GM12865 (cell line): ENCODE measurements around the gene DNAJB6.
A peak's percentile ranks its signal among the peaks of the same experiment; 100 is the strongest.
"Not testable (repeated sequence)": the region's sequence is repeated elsewhere in the genome, so short reads cannot be mapped to it uniquely, and the experiment has no call there.

Experiments
- DNase-seq: peaks from one replicate; pipeline ENCODE4 v3.0.0; 2010; ENCODE audit warnings: low read depth
- H3K4me3 ChIP-seq: 2 replicates; pipeline ENCODE4 v1.5.1; 2011; ENCODE audit warnings: mild to moderate bottlenecking, low read depth, low read length, control low read depth
- TF ChIP-seq, protein P1 (sequence below): IDR thresholded peaks from 2 replicates; pipeline ENCODE4 v1.5.1; 2011; ENCODE audit warnings: low read length, control low read depth, low read depth, inconsistent platforms; ENCODE audit not compliant: insufficient read depth; ENCODE audit errors: missing control alignments

The DNAJB6 gene

DNA sequence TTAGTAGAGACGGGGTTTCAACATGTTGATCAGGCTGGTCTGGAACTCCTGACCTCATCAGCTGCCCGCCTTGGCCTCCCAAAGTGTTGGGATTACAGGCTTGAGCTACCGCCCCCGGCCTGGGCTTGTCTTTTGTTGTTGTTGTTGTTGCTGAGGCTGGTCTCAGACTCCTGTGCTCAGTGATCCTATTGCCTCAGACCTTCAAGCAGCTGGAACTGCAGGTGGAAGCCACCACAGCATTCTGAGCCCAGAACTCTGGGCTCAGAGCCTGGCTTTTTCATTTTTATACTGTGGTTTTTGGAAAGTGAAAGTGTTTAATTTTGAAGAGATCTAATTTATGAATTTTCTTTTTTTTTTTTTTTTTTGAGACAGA is 16.2 kb upstream of the DNAJB6 start:
- H3K4me3 ChIP-seq = no peak overlapping the region
- DNase-seq = no peak
- TF ChIP-seq, protein P1, sequence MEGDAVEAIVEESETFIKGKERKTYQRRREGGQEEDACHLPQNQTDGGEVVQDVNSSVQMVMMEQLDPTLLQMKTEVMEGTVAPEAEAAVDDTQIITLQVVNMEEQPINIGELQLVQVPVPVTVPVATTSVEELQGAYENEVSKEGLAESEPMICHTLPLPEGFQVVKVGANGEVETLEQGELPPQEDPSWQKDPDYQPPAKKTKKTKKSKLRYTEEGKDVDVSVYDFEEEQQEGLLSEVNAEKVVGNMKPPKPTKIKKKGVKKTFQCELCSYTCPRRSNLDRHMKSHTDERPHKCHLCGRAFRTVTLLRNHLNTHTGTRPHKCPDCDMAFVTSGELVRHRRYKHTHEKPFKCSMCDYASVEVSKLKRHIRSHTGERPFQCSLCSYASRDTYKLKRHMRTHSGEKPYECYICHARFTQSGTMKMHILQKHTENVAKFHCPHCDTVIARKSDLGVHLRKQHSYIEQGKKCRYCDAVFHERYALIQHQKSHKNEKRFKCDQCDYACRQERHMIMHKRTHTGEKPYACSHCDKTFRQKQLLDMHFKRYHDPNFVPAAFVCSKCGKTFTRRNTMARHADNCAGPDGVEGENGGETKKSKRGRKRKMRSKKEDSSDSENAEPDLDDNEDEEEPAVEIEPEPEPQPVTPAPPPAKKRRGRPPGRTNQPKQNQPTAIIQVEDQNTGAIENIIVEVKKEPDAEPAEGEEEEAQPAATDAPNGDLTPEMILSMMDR = no peak

DNA sequence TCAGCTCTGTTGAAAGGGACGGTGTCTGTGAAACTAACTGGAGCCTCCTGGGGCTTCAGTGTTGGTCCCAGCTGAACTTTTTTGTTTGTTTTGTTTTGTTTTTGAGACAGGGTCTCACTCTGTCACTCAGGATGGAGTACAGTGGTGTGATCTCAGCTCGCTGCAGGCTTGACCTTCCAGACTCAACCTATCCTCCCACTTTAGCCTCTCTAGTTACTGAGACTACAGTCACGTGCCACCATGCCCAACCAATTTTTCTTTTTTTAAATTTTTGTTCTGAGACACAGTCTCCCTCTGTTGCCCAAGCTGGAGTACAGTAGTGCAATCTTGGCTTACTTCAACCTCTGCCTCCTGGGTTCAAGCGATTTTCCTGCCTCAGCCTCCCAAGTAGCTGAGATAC is 13.4 kb upstream of the DNAJB6 start:
- TF ChIP-seq, protein P1 = no peak
- no peak overlapping the region for H3K4me3 ChIP-seq
- DNase-seq = no peak

DNA sequence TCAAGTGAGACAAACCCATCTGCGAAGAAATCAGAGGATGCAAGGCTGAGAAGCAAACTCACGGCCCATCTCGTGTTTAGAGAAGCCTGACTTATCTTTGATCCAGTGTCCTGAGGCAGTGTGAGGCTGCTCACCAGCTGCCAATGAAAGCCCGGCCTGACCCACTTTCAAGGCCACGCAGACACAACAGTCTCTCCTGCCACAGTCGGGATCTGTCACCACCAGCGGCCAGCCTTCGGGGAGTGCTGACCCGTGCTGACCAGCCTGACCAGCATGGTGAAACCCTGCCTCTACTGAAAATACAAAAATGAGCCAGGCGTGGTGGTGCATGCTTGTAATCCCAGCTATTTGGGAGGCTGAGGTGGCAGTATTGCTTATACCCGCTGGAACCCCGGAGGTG is 7.4 kb upstream of the DNAJB6 start:
- TF ChIP-seq, protein P1 = no peak
- H3K4me3 ChIP-seq = no peak overlapping the region
- DNase-seq = no peak

DNA sequence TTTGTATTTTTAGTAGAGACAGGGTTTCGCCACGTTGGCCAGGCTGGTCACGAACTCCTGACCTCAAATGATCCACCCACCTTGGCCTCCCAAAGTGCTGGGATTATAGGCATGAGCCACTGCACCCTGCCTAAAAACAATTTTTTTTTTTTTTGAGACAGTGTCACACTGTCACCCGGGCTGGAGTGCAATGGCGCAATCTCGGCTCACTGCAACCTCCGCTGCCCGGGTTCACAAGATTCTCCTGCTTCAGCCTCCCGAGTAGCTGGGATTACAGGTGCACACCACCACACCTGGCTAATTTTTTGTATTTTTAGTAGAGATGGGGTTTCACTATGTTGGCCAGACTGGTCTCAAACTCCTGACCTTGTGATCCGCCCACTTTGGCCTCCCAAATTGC is 6.2 kb upstream of the DNAJB6 start:
- H3K4me3 ChIP-seq = not testable (repeated sequence)

DNA sequence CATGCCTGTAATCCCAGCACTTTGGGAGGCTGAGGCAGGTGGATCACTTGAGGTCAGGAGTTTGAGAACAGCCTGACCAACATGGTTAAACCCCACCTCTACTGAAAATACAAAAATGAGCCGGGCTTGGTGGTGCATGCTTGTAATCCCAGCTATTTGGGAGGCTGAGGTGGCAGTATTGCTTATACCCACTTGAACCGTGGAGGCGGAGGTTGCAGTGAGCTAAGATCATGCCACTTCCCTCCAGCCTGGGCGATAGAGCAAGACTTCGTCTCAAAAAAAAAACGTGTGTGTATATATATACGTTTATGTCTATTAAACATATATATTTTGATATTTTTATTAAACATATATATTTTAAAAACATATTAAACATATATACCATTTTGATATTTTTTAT is 5.8 kb upstream of the DNAJB6 start:
- not testable (repeated sequence) for DNase-seq, H3K4me3 ChIP-seq

More for the DNA sequence above, 6.2 kb upstream of the DNAJB6 start:
- not testable (repeated sequence) for DNase-seq

DNA sequence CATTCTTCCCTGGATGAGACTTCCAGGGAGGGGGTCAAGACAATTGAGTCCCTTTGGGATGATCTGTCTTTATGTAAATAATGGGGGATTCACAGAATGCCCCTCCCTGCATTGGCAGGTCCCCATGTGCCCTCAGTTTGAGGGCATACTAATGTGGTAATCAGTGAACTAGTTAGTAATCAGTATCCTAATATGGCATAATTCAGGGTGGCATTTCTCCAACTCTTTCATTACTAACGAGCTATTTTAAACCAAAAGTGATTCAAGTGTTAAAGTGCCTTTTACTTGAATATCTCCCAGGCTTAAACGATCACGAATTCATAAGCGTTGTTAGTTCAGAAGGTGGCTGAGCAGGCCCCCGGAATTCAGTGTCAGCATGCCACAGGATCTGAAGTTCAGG is 1.6 kb upstream of the DNAJB6 start:
- H3K4me3 ChIP-seq = no peak overlapping the region
- TF ChIP-seq, protein P1 = no peak
- DNase-seq = no peak

DNA sequence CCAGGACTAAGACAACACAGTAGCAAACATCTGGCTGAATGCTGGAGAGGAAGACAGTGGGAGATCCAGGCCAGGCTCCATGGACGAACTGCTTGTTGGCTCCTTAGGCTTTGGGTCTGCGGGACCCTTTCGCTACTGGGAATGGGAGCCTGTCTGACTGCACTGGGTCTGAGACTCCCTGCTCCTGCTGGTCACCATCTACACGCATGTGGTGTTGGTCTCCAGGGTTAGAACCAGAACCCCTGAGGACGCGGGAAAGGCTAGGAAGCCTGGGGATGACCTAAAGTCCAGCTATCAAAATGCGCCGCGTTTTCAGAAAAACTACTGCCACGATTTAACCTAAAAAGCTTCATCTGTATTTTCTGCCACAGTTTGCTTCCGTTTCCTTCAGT is 817 bp upstream of the DNAJB6 start:
- DNase-seq = no peak
- TF ChIP-seq, protein P1 = no peak
- H3K4me3 ChIP-seq = peak overlapping the region; percentile 79

DNA sequence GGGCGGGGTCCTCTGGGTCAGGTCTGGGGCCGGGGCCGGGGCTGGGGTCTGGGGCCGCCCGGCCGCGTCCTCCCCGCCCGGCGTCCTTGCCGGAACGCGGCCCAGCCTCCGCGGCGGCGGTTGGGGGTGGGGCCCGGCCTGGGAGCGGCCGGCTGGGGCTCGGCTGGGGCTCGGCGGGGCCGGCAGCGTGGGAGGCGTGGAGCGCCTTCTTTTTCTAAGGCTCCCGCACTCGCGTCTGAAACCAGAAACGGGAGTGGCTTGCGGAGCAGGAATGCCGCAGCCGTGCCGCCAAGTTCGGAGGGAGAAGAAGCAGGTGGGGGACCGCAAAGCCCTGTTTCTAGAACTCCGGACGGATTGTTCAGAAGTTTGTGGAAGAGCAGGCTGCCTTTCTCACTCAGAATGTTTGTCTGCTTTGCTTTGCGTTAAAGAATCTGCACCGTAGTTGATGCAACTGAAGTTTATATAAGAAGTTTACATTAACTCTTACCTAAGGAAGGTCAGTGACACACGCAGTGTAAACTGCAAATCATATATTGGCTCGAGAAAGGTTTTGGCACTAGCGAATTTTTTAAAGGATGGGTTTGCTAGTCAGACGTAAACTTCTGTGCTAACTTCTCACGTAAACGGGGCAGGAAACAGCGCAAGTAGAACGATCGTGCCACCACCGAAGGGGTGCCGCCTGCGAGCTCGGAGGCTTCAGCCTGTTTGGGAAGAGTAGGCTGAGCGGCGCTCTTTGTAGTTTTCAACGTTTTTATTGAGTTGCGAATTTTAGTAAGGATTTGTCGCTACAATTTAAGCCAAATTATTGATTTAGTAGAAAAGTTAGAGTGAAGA is 729 bp downstream of the DNAJB6 start:
- peak; percentile 60 for DNase-seq
- TF ChIP-seq, protein P1 = no peak
- H3K4me3 ChIP-seq = peak overlapping the region; percentile 69
